ENCODE results near the gene FNDC10. TPM values are rescaled to one million over a fixed set of nuclear protein-coding genes. Genes with fewer than 3 reads are reported as not detected.

Gene FNDC10
- total RNA-seq, 1 donor from 2014 or later, result 11.6 TPM

GRCh38 chr1:1623631-1624442 lies 23.9 kb upstream of the FNDC10 start:
- Mint-ChIP-seq H3K4me3 (ENCODE audit: unreplicated experiment) (no peak overlapping the region), H3K27ac (ENCODE audit: unreplicated experiment) (no peak overlapping the region), H3K36me3 (ENCODE audit: low read depth, unreplicated experiment) (peaks cover 5% of the 10 kb centered on the region), H3K9me3 (ENCODE audit: unreplicated experiment) (no peaks in the 10 kb centered on the region), H3K27me3 (ENCODE audit: unreplicated experiment) (peaks cover 2% of the 10 kb centered on the region), H3K4me1 (ENCODE audit: unreplicated experiment) (peaks cover 2% of the 10 kb centered on the region)
- no peak for DNase-seq (ENCODE audit: low spot score)
- TF ChIP-seq, protein P1, sequence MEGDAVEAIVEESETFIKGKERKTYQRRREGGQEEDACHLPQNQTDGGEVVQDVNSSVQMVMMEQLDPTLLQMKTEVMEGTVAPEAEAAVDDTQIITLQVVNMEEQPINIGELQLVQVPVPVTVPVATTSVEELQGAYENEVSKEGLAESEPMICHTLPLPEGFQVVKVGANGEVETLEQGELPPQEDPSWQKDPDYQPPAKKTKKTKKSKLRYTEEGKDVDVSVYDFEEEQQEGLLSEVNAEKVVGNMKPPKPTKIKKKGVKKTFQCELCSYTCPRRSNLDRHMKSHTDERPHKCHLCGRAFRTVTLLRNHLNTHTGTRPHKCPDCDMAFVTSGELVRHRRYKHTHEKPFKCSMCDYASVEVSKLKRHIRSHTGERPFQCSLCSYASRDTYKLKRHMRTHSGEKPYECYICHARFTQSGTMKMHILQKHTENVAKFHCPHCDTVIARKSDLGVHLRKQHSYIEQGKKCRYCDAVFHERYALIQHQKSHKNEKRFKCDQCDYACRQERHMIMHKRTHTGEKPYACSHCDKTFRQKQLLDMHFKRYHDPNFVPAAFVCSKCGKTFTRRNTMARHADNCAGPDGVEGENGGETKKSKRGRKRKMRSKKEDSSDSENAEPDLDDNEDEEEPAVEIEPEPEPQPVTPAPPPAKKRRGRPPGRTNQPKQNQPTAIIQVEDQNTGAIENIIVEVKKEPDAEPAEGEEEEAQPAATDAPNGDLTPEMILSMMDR (IDR thresholded peaks at IDR 0.05; ENCODE audit: unreplicated experiment), result no peak

DNA sequence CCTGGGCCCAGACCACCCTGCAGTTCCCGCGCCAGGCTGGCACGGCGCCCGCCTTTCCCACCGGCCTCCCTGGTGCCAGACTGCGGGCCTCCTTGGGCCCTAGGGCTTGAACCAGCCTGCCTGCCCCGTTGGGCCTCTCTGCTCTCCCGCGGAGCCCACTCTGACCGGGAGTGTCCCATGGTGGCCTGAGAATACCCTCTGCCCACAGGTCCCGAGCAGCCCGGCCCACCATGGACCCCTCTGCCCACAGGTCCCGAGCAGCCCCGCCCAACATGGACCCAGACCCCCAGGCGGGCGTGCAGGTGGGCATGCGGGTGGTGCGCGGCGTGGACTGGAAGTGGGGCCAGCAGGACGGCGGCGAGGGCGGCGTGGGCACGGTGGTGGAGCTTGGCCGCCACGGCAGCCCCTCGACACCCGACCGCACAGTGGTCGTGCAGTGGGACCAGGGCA lies 23.3 kb upstream of the FNDC10 start:
- H3K4me1 Mint-ChIP-seq (ENCODE audit: unreplicated experiment), result peaks cover 2% of the 10 kb centered on the region
- no peaks in the 10 kb centered on the region for H3K9me3 Mint-ChIP-seq (ENCODE audit: unreplicated experiment)
- TF ChIP-seq, protein P1 (IDR thresholded peaks at IDR 0.05; ENCODE audit: unreplicated experiment), result no peak
- no peak overlapping the region for H3K27ac Mint-ChIP-seq (ENCODE audit: unreplicated experiment)
- H3K27me3 Mint-ChIP-seq (ENCODE audit: unreplicated experiment), result peaks cover 2% of the 10 kb centered on the region
- H3K4me3 Mint-ChIP-seq (ENCODE audit: unreplicated experiment), result no peak overlapping the region
- H3K36me3 Mint-ChIP-seq (ENCODE audit: low read depth, unreplicated experiment), result peaks cover 5% of the 10 kb centered on the region
- no peak for DNase-seq (ENCODE audit: low spot score)

DNA sequence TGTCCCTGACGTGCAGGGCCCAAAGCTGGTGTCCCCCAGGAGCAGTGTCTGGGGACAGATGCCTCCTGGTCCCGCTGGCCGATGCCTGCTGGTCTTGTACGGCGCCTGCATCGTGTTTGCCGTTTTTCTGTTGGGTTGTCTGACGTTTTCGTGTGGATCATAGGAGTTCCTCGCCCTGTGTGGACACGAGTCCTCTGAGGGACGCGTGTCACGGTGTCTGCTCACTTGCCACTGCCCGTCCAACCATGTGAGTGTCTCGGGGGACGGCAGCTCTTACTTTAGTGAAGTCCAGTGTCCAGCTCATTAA lies 22.8 kb upstream of the FNDC10 start:
- TF ChIP-seq, protein P1 (IDR thresholded peaks at IDR 0.05; ENCODE audit: unreplicated experiment), result no peak
- Mint-ChIP-seq H3K9me3 (ENCODE audit: unreplicated experiment) (no peaks in the 10 kb centered on the region), H3K27me3 (ENCODE audit: unreplicated experiment) (peaks cover 2% of the 10 kb centered on the region), H3K4me1 (ENCODE audit: unreplicated experiment) (peaks cover 2% of the 10 kb centered on the region), H3K27ac (ENCODE audit: unreplicated experiment) (peak overlapping the region; percentile 81), H3K4me3 (ENCODE audit: unreplicated experiment) (peak overlapping the region; percentile 33), H3K36me3 (ENCODE audit: low read depth, unreplicated experiment) (peaks cover 6% of the 10 kb centered on the region)
- no peak for DNase-seq (ENCODE audit: low spot score)

- H3K27ac Mint-ChIP-seq (ENCODE audit: unreplicated experiment), result no peak overlapping the region
- H3K36me3 Mint-ChIP-seq (ENCODE audit: low read depth, unreplicated experiment), result peaks cover 11% of the 10 kb centered on the region
- no peak overlapping the region for H3K4me3 Mint-ChIP-seq (ENCODE audit: unreplicated experiment)
- no peak for DNase-seq (ENCODE audit: low spot score)
- H3K4me1 Mint-ChIP-seq (ENCODE audit: unreplicated experiment), result peaks cover 7% of the 10 kb centered on the region
- TF ChIP-seq, protein P1 (IDR thresholded peaks at IDR 0.05; ENCODE audit: unreplicated experiment), result no peak
- peaks cover 6% of the 10 kb centered on the region for H3K27me3 Mint-ChIP-seq (ENCODE audit: unreplicated experiment)
- no peaks in the 10 kb centered on the region for H3K9me3 Mint-ChIP-seq (ENCODE audit: unreplicated experiment)
Measured at GRCh38 chr1:1622010-1622787, 22.3 kb upstream of the FNDC10 start.

Data from endothelial cell (in vitro differentiated cells).